Measurements from ENCODE around the gene KNL1. TPM values are rescaled to one million over a fixed set of nuclear protein-coding genes. Genes with fewer than 3 reads are reported as not detected.

KNL1 gene
- total and polyA plus RNA-seq, 10 of the 15 experiments (the other 5 are each of a cell fraction or from before 2014, with no cell fraction given): 10.9 to 55.5 (median 28.4) TPM

GRCh38 chr15:40569129-40569953, 24.7 kb upstream of the KNL1 start, which contains the start of gene RPUSD2:
Gene RPUSD2 (plus strand): TSS chr15:40569299. CDS start chr15:40569338, 39 bp downstream.
- intact Hi-C loops (cut with micrococcal nuclease; ENCODE audit: unreplicated experiment) (loop anchor here (2.0 to 5.0 kb wide), 2 partner anchors 27 to 47 kb away; no protein-coding TSS in a partner anchor), in situ Hi-C loops (cut with MboI) (no loop called here)
- H3K27ac ChIP-seq (ENCODE audit: control insufficient read depth, insufficient read depth): peak within 1 kb of the TSS; percentile 49
- peak within 1 kb of the TSS; percentile 90 for H3K4me2 ChIP-seq (ENCODE audit: control insufficient read depth, insufficient read depth)
- H3K36me3 ChIP-seq (ENCODE audit: control insufficient read depth in 2 of 2, insufficient read depth in 2 of 2, low read length in 1 of 2): peaks cover 4 to 9% of the 10 kb centered on the region in 2 experiments; a peak in 3 of 4 replicates
- peaks cover 22% of the 10 kb centered on the region for H3K79me2 ChIP-seq (ENCODE audit: control insufficient read depth, insufficient read depth, low read length)
- BruUV-seq (replicated peaks): TSS peak; percentile 86
- peak within 1 kb of the TSS; percentile 84 for H3K4me3 ChIP-seq
- H3K4me1 ChIP-seq (ENCODE audit: control insufficient read depth, insufficient read depth, low read length): peaks cover 10% of the 10 kb centered on the region
- ChIA-PET SMC1A (ENCODE audit: uncharacterized antibody, unreplicated experiment) (interaction anchor here (0.7 to 1.8 kb wide), 22 partner anchors 10 to 216 kb away, joined by 3 to 17 read pairs (median 4); partner anchors contain the start of gene KNL1), RAD21 (ENCODE audit: unreplicated experiment) (interaction anchor here (0.8 to 1.7 kb wide), 15 partner anchors 11 to 302 kb away, joined by 3 to 17 read pairs (median 6); partner anchors contain the start of genes KNL1 and RAD51), CTCF (interaction anchor here (0.8 to 1.7 kb wide), 13 partner anchors 10 to 213 kb away, joined by 3 to 42 read pairs (median 5); partner anchors contain the start of gene GCHFR), POLR2A (interaction anchor here (0.5 to 1.8 kb wide), 21 partner anchors 9 to 865 kb away, joined by 3 to 14 read pairs (median 4); partner anchors contain the start of genes KNL1 and RAD51)
- peak within 1 kb of the TSS; percentile 70 for H3K9ac ChIP-seq (ENCODE audit: control insufficient read depth, insufficient read depth, low read length)
- H3K27me3 ChIP-seq (replicated peaks in 1 of 2; ENCODE audit: control insufficient read depth in 2 of 2, insufficient read depth in 2 of 2, low read length in 1 of 2): no peaks in the 10 kb centered on the region
- peak within 1 kb of the TSS; percentile 98 for H2AFZ ChIP-seq (ENCODE audit: control insufficient read depth, low read depth, low read length)
- DNase-seq (ENCODE audit: low read depth, low spot score) (peak; percentile 66), FAIRE-seq (peak; percentile 76), ATAC-seq (peak; percentile 78)
- H3K9me3 ChIP-seq (replicated peaks; ENCODE audit: control insufficient read depth, insufficient read depth, low read length): no peaks in the 10 kb centered on the region
- no peaks in the 10 kb centered on the region for H4K20me1 ChIP-seq (ENCODE audit: control insufficient read depth, insufficient read depth)
- under 1% methylated on average over 62 of the region's 62 CpGs for WGBS (ENCODE audit: insufficient coverage, insufficient replicate concordance, low lambda C conversion rate, missing lambda C conversion rate)
- peak; percentile 86 for TF ChIP-seq RUNX3 (IDR thresholded peaks at IDR 0.05; ENCODE audit: low read length)
- no peak for TF ChIP-seq CBX5 (IDR thresholded peaks at IDR 0.05; ENCODE audit: low read depth)
- TF ChIP-seq ZNF24 (IDR thresholded peaks at IDR 0.05): no peak
- peak; percentile 74 for TF ChIP-seq MLLT1 (IDR thresholded peaks at IDR 0.05)
- no peak for TF ChIP-seq RCOR1 (conservative IDR thresholded peaks at IDR 0.05; ENCODE audit: low read depth, low read length)
- peak; percentile 93 for TF ChIP-seq NKRF (conservative IDR thresholded peaks at IDR 0.05)
- TF ChIP-seq CHD1 (IDR thresholded peaks at IDR 0.05; ENCODE audit: low read depth, low read length): no peak
- peak in 1 of 2 experiments; percentile 81; a peak in 2 of 4 replicates for TF ChIP-seq SRF (IDR thresholded peaks at IDR 0.05; ENCODE audit: low read depth in 2 of 2, low read length in 2 of 2)
- peak; percentile 59; the same call in 1 of the 3 replicates for TF ChIP-seq POU2F2 (IDR thresholded peaks at IDR 0.05; ENCODE audit: borderline replicate concordance, low read depth, low read length)
- no peak for TF ChIP-seq GABPA (IDR thresholded peaks at IDR 0.05; ENCODE audit: low read depth)
- TF ChIP-seq MXI1 (IDR thresholded peaks at IDR 0.05; ENCODE audit: low read depth, low read length): peak; percentile 97
- no peak for TF ChIP-seq NFXL1 (IDR thresholded peaks at IDR 0.05; ENCODE audit: borderline replicate concordance)
- TF ChIP-seq CEBPB (IDR thresholded peaks at IDR 0.05; ENCODE audit: borderline replicate concordance in 1 of 2, low read depth in 2 of 2, low read length in 2 of 2): no peak
- no peak for TF ChIP-seq PRDM15 (CRISPR knock-in tag; IDR thresholded peaks at IDR 0.05)
- TF ChIP-seq RFX5 (IDR thresholded peaks at IDR 0.05; ENCODE audit: low read depth, low read length): peak; percentile 67; the same call in 1 of the 2 replicates

Data from GM12878 (cell line).